Measurements from ENCODE around the gene ALAS2.
"Not testable (repeated sequence)": the region's sequence is repeated elsewhere in the genome, so short reads cannot be mapped to it uniquely, and the experiment has no call there.

ALAS2 gene, protein sequence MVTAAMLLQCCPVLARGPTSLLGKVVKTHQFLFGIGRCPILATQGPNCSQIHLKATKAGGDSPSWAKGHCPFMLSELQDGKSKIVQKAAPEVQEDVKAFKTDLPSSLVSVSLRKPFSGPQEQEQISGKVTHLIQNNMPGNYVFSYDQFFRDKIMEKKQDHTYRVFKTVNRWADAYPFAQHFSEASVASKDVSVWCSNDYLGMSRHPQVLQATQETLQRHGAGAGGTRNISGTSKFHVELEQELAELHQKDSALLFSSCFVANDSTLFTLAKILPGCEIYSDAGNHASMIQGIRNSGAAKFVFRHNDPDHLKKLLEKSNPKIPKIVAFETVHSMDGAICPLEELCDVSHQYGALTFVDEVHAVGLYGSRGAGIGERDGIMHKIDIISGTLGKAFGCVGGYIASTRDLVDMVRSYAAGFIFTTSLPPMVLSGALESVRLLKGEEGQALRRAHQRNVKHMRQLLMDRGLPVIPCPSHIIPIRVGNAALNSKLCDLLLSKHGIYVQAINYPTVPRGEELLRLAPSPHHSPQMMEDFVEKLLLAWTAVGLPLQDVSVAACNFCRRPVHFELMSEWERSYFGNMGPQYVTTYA

DNA sequence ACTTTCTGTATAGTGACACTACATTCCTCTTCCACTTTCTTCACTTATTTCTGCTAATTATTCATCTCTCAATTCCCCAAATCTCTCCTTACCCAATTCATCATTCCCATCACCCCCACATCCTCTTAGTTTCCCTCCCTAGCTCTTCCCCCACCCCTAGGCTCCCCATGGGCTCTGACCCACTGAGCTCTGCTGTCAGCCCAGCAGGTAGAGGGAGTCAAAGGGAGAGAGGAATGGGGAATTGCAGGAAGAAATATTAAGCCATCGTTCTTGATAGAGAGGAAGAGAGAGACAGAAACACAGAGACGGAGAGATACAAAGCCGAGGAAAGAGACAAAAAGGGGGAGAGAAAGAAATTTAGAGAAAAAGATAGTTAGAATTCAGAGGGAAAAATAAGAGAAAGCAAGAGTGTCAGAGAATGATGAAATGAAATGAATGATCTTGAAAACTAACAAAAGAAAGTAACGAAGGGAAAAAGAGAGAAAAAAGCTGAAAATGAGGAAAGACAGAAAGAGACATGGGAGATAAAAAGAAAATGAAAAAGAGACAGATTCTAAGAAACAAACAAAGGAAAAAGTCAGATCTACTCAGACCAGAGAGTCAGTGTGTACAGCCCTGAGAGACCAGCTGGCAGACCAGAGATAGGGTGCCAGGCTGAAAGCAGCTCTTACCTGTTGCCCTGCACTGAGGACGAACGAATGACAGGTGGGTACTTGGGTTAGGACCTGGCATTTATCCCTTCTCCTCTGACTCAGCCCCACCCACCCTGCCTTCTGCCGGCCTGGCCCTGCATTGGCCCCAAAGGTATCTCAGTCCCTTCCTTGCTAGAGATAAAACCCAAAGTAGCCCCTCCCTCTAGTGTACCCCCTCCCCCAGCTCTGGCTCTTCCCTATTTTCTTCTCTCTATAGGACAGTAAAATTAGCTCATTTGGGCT lies at the start of gene ALAS2:
ALAS2 (minus strand) TSS at position 707 of the 935 bp plus-strand sequence. CDS start 4,977 bp downstream, outside the sequence.
- in situ Hi-C loops (cut with HindIII; ENCODE audit: low sequenced_read_pairs), result no loop called here
- no peak for DNase-seq (ENCODE audit: low read depth, low spot score)
- TF ChIP-seq CTCF (IDR thresholded peaks at IDR 0.05; ENCODE audit: low read depth, low read length), result no peak
- no peak within 1 kb of the TSS for H3K4me3 ChIP-seq (ENCODE audit: low read depth, low read length)

- TF ChIP-seq CTCF (IDR thresholded peaks at IDR 0.05; ENCODE audit: low read depth, low read length), result no peak
- H3K4me3 ChIP-seq (ENCODE audit: low read depth, low read length), result no peak within 1 kb of the TSS
- in situ Hi-C loops (cut with HindIII; ENCODE audit: low sequenced_read_pairs), result no loop called here
- no peak for DNase-seq (ENCODE audit: low read depth, low spot score)
Measured at GRCh38 chrX:55074851-55075467, 44.2 kb upstream of the ALAS2 start, which contains the start of gene PAGE2B. Gene PAGE2B, plus strand, starts transcription at chrX:55075030. Its CDS starts 1,012 bp downstream, at chrX:55076042.

DNA sequence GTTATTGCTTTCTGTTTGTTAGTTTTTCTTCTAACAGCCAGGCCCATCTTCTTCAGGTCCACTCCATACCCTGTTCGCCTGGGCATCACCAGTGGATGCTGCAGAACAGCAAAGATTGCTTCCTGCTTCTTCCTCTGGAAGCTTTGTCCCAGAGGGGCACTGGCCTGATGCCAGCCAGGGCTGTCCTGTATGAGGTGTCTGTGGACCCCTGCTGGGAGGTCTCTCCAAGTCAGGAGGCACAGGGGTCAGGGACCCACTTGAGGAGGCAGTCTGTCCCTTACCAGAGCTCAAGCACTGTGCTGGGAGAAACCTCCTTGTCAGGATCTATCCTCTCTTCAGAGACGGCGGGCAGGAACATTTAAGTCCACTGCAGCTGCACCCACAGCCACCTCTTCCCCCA lies 41.5 kb upstream of the ALAS2 start:
- in situ Hi-C loops (cut with HindIII; ENCODE audit: low sequenced_read_pairs), result no loop called here
- TF ChIP-seq CTCF (IDR thresholded peaks at IDR 0.05; ENCODE audit: low read depth, low read length), result no peak
- DNase-seq (ENCODE audit: low read depth, low spot score), result no peak
- no peak overlapping the region for H3K4me3 ChIP-seq (ENCODE audit: low read depth, low read length)

DNA sequence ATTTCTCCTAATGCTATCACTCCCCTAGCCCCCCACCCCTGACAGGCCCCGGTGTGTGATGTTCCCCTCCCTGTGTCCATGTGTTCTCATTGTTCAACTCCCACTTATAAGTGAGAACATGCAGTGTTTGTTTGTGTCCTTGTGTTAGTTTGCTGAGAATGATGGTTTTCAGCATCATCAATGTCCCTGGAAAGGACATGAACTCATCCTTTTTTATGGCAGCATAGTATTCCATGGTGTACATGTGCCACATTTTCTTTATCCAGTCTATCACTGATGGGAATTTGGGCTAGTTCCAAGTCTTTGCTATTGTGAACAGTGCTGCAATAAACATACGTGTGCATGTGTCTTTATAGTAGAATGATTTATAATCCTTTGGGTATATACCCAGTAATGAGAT lies 36.4 kb upstream of the ALAS2 start:
- H3K4me3 ChIP-seq (ENCODE audit: low read depth, low read length); DNase-seq (ENCODE audit: low read depth, low spot score); in situ Hi-C loops (cut with HindIII; ENCODE audit: low sequenced_read_pairs): not testable (repeated sequence)

- in situ Hi-C loops (cut with HindIII; ENCODE audit: low sequenced_read_pairs), result no loop called here
- H3K4me3 ChIP-seq (ENCODE audit: low read depth, low read length), result no peak overlapping the region
- TF ChIP-seq CTCF (IDR thresholded peaks at IDR 0.05; ENCODE audit: low read depth, low read length), result peak; percentile 76
- peak; percentile 38 for DNase-seq (ENCODE audit: low read depth, low spot score)
Measured at GRCh38 chrX:55057675-55058249, 27.0 kb upstream of the ALAS2 start.

DNA sequence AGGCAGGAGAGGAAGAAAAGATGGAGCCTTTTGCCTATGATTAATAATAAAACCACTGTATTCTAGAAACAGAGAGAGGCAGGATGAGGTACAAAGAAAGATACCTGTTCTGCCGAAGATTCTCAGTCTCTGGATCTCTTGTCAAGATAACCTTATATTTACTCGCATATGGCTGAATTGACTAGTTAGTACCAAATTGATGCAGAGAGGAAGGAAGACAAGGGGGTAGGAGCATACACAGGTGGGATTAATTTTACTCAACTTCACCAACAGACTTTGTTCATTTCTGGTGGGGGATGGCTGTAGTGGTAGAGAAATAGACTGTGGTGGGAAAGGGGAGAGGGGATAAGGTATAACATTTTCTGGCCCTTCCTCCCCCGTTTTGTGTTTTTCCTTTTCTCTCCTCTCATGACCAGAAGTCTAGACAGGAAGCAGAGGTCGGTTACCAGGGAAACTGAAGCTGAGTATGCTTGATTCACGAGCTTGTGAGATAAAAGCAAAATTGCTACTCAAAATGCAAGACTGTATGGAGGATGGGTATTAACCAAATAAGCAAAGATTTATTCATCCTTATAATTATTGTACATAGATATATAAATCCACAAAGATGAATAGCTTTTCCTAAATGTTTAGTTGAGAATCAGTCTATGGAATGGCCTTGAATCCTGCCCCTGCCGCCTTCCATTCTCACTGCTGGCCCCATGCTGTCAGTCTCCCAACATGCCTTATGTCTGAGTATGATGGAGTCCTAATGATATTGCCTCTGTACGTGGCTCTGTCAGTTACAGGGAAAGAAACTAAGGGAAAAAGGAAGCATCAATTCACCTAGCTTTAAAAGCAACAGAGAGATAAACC lies 26.3 kb upstream of the ALAS2 start:
- no peak overlapping the region for H3K4me3 ChIP-seq (ENCODE audit: low read depth, low read length)
- peak; percentile 33 for DNase-seq (ENCODE audit: low read depth, low spot score)
- no peak for TF ChIP-seq CTCF (IDR thresholded peaks at IDR 0.05; ENCODE audit: low read depth, low read length)
- in situ Hi-C loops (cut with HindIII; ENCODE audit: low sequenced_read_pairs), result no loop called here

DNA sequence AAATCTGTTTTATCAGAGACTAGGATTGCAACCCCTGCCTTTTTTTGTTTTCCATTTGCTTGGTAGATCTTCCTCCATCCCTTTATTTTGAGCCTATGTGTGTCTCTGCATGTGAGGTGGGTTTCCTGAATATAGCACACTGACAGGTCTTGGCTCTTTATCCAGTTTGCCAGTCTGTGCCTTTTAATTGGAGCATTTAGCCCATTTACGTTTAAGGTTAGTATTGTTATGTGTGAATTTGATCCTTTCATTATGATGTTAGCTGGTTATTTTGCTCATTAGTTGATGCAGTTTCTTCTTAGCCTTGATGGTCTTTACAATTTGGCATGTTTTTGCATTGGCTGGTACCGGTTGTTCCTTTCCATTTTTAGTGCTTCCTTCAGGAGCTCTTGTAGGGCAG lies 19.8 kb upstream of the ALAS2 start:
- DNase-seq (ENCODE audit: low read depth, low spot score); H3K4me3 ChIP-seq (ENCODE audit: low read depth, low read length); in situ Hi-C loops (cut with HindIII; ENCODE audit: low sequenced_read_pairs): not testable (repeated sequence)

Data from astrocyte of the spinal cord (primary cell).